HG03457 (cell line): ENCODE results near the gene METTL1.

Source experiments
- ATAC-seq: cut with Tn5 transposase; IDR thresholded peaks from one replicate; pipeline ENCODE4 v1.9.1; 2021; ENCODE audit warnings: moderate number of reproducible peaks; ENCODE audit not compliant: unreplicated experiment

METTL1 gene

GRCh38 chr12:57739914-57740538 is 31.9 kb downstream of the METTL1 start:
- ATAC-seq: no peak

GRCh38 chr12:57739387-57739786 is 32.5 kb downstream of the METTL1 start:
- no peak for ATAC-seq

DNA sequence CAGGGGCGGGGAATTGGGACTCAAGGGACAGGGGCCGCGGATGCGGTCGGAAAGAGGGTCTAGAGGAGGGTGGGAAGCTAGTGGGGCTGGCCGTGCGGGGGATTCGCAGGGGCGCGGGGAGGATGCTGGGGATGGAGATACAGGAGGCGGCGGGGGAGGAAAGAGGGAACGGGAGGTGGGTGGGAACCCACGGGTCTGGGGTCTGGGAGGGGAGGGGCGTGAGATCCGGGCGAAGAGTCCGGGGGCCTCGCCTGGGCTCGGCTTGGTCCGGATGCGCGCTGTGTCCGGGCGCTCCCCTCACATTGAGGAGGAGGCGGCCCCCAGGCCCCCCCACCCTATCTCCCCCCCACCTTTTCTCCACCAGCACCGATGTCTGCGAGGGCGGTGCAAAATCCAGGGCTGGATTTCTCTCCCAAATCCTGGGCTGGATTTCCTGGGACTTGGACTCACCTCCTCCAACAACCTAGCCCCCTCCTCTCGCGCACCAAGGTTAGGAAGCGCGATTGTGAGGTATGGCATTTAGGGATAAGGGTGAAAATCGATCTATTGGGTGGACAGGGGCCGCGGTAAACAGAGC is 33.2 kb downstream of the METTL1 start, which contains the start of gene AGAP2:
TSS of gene AGAP2 (minus strand) at position 82 of the 577 bp plus-strand sequence. CDS start 496 bp downstream, outside the sequence.
- ATAC-seq: no peak

DNA sequence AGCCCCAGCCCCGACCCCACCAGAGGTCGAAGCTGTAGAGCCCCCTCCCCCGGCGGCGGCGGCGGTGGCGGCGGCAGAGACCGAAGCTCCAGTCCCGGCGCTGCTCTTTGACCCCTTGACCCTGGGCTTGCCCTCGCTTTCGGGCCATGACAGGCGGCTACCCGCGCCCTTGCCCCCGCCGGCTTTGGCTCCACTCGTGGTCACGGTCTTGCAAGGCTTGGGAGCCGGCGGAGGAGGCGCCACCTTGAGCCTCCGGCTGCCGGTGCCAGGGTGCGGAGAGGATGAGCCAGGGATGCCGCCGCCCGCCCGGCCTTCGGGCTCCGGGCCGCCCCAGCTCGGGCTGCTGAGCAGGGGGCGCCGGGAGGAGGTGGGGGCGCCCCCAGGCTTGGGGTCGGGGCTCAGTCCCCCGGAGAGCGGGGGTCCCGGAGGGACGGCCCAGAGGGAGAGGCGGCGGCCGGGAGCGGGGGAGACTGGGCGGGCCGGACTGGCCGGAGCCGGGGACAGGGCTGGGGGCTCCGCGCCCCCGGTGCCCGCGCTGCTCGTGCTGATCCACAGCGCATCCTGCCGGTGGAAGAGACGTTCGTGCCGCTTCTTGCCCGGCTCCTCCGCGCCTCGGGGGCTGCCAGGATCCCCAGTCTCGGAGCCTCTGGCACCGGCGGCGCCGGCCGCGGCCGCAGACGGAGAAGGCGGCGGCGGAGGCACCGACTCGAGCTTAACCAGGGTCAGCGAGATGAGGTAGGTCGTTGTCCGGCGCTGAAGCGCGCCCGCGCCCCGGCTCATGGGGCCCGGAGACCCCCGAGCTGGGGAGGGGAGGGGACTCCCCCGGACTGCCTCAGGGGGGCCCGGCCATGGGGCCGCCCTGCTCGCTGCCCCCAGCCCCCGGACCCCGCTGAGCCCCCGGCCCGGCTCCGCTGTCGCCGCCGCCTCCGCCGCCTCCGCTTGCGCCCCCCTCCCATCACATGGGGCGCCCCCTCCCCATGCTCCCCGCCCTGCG is 34.1 kb downstream of the METTL1 start:
- ATAC-seq: no peak

DNA sequence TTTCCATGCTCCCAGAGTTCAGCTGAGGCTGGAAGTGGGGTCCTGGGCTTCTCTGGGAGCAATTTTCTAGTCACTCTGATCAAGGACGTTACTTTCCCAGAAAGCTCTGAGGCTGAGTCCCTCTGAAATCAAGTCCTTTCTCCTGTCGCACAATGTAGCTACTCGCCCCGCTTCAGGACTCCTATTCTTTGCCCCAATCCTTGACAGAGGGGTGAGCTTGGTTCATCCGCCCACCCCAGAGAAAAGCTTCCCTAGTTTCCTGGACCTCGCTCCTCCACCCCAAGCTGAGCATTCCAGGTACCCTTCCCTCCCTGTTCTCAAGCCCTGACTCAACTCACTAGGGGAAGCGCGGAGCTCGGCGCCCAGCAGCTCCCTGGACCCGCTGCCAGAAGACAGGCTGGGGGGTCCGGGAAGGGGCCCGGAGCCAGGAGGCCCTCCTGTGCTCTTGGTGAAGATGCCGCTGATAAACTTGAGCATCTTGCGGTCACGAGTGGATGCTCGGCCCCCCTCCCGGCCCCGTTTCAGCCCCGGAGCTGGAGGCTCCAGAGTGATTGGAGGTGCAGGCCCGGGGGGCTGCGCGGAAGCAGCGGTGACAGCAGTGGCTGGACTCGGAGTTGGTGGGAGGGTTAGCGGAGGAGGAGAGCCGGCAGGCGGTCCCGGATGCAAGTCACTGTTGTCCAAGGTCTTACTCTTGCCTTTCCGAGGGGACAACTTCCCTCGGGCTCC is 35.0 kb downstream of the METTL1 start:
- no peak for ATAC-seq

- no peak for ATAC-seq
These were observed 35.8 kb downstream of the METTL1 start for GRCh38 chr12:57735952-57736740.

DNA sequence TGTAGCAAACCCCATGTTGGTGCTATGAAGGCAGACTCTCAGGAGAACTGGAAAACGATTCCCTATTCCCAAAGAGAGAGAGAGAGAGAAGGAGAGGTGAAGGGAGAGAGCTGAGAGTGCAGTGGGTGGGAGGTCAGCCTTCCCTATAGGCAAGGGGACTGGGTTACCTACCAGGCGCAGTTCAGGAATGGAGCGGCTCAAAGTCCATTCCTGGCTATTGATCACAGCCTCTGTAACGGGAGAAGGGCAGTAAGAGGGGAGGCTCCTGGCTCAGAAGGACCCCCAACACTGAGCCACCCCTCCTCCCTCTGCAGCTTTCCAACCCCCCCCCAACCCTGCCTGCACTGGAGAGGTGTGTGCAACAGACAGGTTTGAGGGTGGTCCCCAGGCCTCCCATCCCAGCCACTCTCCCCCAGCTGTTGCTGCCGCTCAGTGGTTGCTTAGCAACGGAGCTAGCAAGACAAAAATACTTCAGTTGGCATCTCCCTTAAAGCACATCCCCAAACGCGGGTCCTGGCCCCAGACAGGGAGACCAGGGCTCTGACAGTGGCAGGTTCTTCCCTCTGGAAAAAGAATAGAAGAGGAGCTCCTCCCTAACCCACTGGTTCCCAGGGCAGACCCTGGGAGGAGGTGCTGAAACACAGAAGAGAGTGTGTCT is 36.6 kb downstream of the METTL1 start:
- ATAC-seq: no peak

- no peak for ATAC-seq
These were observed 37.3 kb downstream of the METTL1 start for GRCh38 chr12:57734591-57734990.

- ATAC-seq: no peak
These were observed 38.0 kb downstream of the METTL1 start for GRCh38 chr12:57733928-57734327.

GRCh38 chr12:57732726-57733593 is 38.9 kb downstream of the METTL1 start:
- no peak for ATAC-seq

DNA sequence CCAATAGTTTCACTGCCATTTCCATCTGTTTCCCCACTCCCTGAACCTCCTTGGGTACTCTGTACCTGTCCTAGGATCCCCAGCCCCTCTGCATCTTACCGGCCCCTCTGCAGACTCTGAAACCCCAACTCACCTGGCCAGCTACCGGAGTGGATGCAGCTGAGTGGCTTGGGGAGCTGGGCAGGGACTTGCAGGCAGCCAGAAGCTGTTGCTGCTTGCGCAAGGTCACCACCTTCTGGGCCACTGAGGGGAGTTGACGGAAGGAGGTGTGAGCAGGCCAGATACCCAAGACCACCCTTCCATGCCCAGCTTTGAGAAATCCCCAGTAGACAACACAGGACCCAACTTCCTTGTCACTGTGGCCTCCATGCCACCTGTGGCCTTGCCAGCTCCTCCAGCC is 39.6 kb downstream of the METTL1 start:
- ATAC-seq: no peak

DNA sequence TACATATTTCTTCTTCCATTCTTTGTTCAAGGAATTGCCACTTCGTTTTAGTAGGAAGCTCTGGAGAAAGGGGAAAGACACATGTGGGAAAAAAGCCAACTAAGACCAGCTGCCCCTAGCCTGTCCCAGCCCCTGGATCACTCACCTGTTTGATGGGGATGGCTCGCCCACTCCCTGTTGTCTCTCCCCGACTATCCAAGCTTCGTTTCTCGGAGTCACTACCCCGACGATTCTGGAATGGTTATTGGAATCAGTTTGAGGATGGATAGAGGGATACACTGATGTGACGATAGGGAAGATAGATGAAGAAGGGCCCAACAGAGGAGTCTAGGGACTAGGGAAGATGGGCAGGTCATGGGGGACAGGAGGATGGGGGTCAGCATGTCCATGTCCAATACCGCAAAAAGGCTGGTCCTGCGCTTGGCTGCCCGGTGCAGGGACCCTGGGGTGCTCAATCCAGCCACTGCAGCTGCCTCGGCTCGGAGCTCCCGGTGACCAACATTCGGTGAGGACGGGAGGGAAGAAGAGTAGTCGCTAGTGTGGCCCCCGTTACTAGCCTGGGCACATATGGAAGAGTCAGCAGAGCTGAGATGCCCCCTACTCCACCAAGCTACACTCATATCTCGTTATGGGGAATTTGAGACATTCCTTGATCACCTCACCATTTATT is 40.4 kb downstream of the METTL1 start:
- no peak for ATAC-seq

DNA sequence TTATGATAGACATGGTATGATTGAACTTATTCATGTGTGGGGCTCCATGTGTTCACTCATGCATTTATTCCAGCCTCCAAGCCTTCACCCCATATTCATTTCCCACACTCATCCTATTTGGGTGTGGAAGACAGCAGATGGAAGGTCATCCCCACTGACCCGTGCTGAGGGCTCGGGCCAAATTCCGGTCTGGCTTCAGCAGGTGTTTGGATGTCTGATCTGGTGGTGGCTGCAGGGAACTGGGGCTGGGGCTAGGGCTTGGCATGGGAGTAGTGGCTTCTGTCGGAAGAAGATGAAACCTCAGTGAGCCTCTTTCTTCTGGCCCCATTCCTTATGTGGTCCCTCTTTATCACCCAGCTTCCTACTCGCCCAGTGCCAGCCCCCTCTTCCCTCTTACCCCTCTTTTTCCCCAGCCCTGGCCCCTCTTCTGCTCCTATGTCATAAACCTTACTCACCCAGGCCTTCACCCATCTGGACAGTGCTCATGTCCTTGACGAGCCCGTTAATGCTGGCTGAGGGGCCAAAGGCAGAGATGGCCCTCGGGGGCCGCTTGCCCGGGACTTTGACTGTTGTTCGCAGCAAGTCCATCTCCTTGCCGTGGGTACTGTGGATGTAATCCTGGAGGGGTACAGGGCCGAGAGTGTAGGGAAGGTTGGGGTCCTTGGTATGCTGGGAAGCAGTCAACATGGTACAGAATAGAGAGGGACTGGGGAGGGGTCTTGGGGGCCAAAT is 41.4 kb downstream of the METTL1 start:
- no peak for ATAC-seq

GRCh38 chr12:57729321-57729844 is 42.5 kb downstream of the METTL1 start:
- ATAC-seq: no peak

DNA sequence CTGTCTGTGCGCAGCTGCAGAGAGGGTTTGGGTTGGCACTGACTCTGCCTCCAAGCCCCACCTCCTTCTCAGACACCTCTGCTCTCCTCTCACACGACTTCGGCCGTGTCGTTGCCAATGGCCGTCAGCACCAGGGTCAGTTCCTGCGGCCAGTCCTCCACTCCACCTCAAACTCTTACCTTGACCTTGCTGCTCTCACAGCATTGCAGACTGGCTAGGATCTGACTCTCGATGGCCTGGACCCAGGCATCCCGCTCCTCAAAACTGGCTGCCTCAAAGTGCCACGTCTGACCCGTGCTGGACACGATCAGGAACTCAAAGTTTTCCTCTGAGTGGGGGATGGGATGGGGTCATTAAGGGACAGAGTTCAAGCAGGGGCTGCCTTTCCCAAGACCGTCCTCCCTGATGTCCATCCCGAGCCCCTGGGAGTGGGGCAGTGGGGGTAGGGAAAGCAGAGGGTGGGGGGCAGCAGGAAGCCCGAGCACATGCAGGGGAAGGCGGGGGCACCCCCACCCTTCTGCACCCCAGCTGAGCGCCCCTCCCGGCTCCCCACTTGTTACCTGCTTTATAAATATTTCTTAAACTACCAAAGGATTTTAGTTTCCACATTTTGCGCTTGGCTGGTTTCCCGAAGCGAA is 44.0 kb downstream of the METTL1 start:
- ATAC-seq: no peak

DNA sequence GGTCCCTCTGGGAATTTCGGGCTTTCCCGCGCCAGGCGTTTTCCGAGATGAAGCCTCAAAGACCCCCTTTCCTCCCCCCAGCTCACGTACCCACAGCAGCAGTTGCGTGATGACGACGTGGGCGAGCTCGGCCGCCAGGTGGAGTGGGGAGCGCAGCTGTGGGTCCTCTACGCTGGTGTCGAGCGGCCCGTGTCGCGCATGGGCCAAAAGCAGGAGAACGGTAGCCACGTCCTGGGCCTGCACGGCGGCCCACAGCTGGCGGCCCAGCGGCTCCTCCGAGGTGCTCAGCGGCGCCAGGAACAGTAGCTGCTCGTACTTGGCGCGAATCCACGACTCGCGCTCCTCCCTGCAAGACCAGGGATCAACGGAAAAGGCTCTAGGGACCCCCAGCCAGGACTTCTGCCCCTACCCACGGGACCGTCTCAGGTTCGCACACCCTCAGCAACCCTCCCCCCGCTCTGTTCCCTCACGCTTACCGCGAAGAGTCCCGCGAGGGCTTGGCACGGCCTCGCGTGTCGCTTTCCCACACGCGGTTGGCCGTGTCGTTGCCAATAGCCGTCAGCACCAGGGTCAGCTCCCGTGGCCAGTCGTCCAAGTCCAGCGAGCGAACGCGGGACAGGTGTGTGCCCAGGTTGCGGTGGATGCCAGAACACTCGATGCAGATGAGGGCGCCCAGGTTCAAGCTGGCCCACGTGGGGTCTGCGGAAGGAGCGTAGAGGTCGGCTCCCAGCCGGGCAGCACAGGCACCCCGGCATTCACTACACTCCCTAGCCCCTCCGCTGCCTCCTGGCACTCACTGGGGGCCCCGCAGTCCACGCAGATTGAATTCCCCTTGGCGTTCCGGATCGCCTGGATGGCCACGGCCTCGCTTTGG is 44.8 kb downstream of the METTL1 start:
- no peak for ATAC-seq
